GM21576 (cell line): Measurements from ENCODE around the gene FTO.

Source experiments
- ATAC-seq: cut with Tn5 transposase; IDR thresholded peaks from one replicate; pipeline ENCODE4 v1.9.1; 2021; ENCODE audit warnings: mild to moderate bottlenecking, moderate library complexity; ENCODE audit not compliant: unreplicated experiment

The FTO gene

GRCh38 chr16:54067322-54068065 lies 363.5 kb downstream of the FTO start:
- ATAC-seq = no peak

GRCh38 chr16:54068212-54068611 lies 364.3 kb downstream of the FTO start:
- ATAC-seq = no peak

GRCh38 chr16:54069601-54070239 lies 365.8 kb downstream of the FTO start:
- no peak for ATAC-seq

GRCh38 chr16:54070789-54071343 lies 366.9 kb downstream of the FTO start:
- ATAC-seq = peak; percentile 69

- ATAC-seq = no peak
These were observed 367.6 kb downstream of the FTO start for GRCh38 chr16:54071514-54071913.

DNA sequence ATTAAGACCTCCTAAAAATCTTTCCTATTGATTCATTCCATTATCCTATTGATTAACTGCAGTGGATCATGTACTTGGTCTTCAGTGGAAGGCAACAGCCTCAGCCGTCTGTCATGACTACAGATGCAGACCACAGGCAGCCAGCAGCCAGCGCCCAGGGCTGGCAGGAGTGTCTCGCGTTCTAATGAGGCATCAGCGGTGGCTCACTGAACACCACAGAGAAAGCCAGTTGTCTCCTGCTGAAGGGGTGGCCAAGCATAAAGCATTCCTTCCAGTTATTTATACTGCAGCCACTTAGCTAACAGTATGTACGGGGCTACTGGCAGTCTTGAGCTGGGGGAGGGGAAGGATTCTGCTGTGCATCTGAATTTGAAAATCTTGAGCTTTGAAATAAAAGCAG lies 368.3 kb downstream of the FTO start:
- no peak for ATAC-seq

GRCh38 chr16:54073356-54073755 lies 369.4 kb downstream of the FTO start:
- ATAC-seq = no peak

- no peak for ATAC-seq
These were observed 371.5 kb downstream of the FTO start for GRCh38 chr16:54075446-54075845.

DNA sequence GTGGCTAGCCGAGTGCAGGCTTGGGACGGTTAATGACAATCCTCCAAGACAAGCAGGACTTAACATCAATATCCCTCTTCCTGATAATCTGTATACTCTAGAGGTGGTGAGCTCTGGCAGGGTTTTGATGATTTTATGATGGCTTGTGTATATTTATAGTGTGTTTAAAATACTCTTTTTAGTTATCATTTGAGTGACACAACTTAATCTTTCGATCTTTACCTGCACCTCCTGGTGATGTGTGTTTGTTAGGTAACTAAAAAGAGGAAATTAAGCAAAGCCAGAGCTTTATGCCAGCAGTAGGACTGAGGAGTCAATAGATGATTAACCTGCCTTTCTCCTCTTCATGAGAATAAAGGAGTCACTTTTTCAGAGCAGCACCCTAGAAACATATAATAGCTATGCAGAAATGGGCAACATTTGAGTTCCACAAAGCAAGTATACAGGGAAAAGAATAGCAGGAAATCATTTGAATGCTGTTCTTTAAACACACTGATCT lies 372.1 kb downstream of the FTO start:
- no peak for ATAC-seq

DNA sequence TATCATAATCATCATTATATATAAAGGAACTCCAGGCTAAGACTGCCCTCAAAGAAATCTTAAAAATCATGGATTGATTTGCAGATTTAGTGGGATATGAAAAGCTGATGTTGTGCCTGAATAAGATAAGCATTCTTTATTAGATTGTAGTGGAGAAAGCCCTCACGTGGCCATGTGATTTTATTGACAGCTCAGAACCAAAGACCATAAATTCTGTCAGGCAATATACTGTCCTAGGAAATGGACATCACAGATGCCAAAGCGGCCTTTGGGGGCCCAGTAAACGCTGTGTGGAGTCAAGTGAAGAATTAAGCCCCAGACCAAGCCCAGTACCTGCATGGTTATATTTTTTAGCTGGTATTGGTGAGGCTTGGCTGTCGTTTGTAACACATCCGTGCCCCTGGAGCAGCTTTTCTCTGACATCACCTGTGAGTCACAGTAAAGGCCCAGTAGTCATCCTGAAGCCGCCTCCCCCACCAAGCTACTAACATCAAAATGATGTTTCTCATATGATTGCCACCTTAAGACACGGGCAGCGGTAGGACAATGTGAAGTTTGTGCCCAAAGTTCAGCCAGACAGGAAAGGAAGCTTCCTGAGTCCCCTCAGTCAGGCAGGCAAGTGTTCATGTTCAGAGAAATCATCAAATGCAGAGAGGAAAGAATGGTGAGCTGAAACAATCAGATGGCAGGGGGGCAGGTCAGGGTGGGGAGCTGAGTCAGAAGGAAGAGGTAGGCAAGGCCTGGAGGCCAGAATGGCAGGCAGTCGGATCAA lies 373.3 kb downstream of the FTO start:
- no peak for ATAC-seq

GRCh38 chr16:54080524-54081008 lies 376.6 kb downstream of the FTO start:
- ATAC-seq = no peak

DNA sequence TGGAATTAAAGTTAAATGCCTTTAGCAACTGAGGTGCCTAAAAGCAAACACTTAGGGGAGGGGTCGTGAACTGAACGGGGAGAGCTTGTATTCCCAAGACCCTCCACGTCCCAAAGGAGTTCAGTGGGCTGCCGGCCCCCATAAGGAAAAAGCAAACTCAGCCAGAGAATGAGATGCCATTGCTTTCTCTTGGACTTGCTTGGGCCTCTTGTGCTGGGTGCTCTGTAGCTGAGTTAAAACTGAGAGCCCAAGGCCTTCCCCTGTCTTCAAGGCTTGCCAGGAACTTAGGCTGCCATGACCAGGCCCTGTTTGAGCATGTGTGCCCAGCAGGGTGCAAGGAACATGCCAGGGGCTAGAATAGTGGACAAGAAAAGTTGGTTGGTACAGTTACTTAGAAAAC lies 382.8 kb downstream of the FTO start:
- no peak for ATAC-seq

- ATAC-seq = no peak
These were observed 386.6 kb downstream of the FTO start for GRCh38 chr16:54090602-54091001.

DNA sequence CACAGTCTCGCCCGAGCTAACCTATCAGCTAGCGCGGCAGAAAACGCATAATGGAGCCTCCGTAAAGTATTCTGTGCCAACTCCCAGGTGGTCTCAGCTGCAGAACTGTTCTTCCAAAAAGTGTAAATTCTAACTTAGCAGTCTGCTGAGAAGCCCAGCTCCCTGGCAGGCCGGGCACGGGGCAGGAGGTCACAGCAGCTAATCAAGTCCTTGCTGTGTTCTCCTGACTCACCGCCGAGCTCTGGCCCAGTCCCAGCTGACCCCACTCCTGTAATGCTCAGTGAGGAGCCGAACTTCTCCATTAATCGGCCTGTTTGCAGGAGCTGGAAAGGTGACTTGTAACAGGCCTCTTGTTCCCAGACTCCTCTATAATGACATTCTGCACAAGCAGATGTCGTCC lies 389.3 kb downstream of the FTO start:
- no peak for ATAC-seq

- no peak for ATAC-seq
These were observed 390.7 kb downstream of the FTO start for GRCh38 chr16:54094641-54095040.

DNA sequence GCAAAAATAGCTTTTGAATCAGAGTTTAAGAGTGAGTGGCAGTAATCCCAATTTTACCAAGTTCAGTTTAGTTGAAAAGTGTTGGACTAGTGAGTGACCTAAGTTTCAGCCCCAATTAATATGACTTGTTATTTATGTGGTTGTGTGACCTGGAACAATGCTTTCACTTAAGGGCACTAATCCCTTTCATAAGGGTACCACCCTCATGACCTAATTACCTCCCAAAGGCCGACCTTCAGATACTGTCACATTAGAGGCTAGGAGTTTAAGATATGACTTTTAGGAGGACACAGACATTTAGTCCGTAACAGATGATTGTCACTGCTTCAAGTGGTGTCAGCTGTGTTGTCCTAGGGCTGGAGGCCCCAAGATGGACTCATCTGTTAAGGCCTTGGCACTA lies 392.7 kb downstream of the FTO start:
- no peak for ATAC-seq

DNA sequence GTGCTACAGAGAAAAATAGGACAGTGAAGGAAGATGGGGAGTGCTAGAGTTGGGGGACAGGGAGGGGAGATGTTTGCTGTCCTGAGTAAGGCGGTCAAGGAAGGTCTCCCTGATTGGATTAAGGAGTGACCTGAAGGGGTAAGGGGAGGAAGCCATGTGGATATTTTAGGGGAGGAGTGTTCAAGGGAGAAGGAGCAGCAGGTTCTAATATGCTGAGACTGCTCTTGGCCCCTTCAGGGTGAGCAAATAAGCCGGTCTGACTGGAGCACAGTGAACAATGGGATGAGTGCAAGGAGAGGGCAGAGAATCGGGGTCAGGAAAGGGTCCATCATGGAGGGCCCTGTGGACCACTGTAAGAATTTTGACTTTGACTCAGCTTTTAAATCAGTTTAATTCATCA lies 393.8 kb downstream of the FTO start:
- no peak for ATAC-seq

GRCh38 chr16:54098247-54098646 lies 394.3 kb downstream of the FTO start:
- no peak for ATAC-seq

DNA sequence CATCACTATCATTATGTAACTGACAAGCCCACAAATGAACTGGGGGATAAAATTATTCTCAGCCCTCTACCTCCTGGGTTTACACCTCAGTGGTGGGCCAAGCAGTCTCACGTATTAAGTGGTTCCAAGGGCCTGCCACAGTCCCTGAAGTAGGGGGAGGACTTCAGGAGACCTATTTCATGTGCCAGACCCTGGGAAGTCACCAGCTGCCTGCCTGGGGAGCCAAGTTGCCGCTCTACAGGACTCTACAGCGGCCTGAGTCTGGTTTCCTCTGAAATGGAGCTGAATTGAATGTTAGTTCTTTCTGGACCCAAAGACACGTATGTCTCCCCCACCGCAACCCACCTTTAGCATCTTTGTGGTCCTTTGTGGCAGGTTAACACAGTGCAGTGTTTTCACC lies 395.7 kb downstream of the FTO start:
- no peak for ATAC-seq

DNA sequence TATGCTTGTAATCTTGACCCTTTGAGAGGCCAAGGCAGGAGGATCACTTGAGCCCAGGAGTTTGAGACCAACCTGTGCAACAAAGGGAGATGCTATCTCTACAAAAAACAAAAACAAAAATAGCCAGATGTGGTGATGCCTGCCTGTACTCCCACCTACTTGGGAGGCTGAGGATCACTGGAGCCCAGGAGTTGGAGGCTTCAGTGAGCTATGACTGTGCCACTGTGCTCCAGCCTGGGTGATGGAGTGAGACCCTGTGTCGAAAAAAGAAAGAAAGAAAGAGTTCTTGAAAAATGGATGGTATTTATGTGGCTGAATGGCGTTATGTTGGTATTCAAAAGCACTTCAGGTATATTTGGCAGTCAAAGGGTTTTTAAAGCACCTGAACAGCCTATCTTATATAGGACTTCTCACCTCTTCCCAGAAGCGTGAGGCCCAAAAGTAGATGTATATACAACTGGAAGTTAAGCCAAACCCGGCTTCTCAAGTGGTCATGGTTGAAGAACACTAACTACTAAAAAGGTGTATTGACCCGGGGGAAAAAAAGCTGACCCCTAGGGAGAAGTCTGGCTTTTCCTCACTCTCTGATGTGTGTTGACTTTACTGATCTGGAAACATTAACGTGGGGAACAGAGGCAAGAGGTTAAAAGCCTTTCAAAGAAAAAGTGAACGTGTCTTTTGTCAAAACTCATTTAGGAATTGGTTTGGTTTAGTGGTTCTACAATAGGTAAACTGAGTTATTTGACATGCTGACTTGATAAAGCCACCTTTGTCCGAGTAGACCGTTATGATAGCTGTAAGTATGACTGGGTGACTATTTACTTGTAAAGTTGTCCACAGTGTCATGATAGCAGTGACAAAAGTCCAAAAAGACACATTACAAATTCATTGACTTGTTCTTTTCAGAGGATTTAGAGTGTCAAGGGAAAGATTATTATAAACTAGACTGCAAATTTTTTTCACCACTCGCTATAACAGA lies 399.2 kb downstream of the FTO start:
- no peak for ATAC-seq
